SK-N-SH treated with all-trans-retinoic acid at 6 μM for 48 hours (cell line): ENCODE data around the gene TTLL10.

Experiments used
- ATAC-seq: fragments of 200-7000 bp; cut with Tn5 transposase; 3 replicates; pipeline ENCODE4 v1.9.1; 2020; ENCODE audit warnings: mild to moderate bottlenecking, moderate library complexity
- ARNTL ChIP-seq: fragments of 450-650 bp; formaldehyde crosslinking; IDR thresholded peaks from 2 replicates; pipeline ENCODE4 v1.5.0; 2020; ENCODE audit warnings: low read depth, mild to moderate bottlenecking, moderate library complexity, borderline replicate concordance
- BACH2 ChIP-seq: fragments of 250-450 bp; sonication (Bioruptor Pico); IDR thresholded peaks from 2 replicates; pipeline ENCODE4 v1.9.0; 2021; ENCODE audit warnings: mild to moderate bottlenecking, borderline replicate concordance
- CSDC2 ChIP-seq: fragments of 250-450 bp; sonication (Bioruptor Pico); IDR thresholded peaks from 2 replicates; pipeline ENCODE4 v1.5.0; 2020; ENCODE audit warnings: mild to moderate bottlenecking, moderate library complexity
- GLIS3 ChIP-seq: fragments of 250-450 bp; sonication (Bioruptor Pico); IDR thresholded peaks from 2 replicates; pipeline ENCODE4 v1.5.0; 2020; ENCODE audit warnings: mild to moderate bottlenecking, moderate library complexity
- ISL1 ChIP-seq: fragments of 250-450 bp; sonication (Bioruptor Pico); IDR thresholded peaks from 2 replicates; pipeline ENCODE4 v2.1.2; 2022; ENCODE audit warnings: mild to moderate bottlenecking, moderate library complexity
- PPARA ChIP-seq: fragments of 250-450 bp; sonication (Bioruptor Pico); IDR thresholded peaks from 2 replicates; pipeline ENCODE4 v1.5.0; 2020; ENCODE audit warnings: mild to moderate bottlenecking, borderline replicate concordance
- RARB ChIP-seq: fragments of 250-450 bp; sonication (Bioruptor Pico); IDR thresholded peaks from 2 replicates; pipeline ENCODE4 v1.8.0; 2021; ENCODE audit warnings: mild to moderate bottlenecking, moderate library complexity
- TOX ChIP-seq: fragments of 250-450 bp; sonication (Bioruptor Pico); IDR thresholded peaks from 2 replicates; pipeline ENCODE4 v1.8.0; 2021; ENCODE audit warnings: mild to moderate bottlenecking, moderate library complexity, borderline replicate concordance
- ZC3H10 ChIP-seq: fragments of 250-450 bp; sonication (Bioruptor Pico); IDR thresholded peaks from 2 replicates; pipeline ENCODE4 v1.5.1; 2021; ENCODE audit warnings: mild to moderate bottlenecking, moderate library complexity
- ZFP3 ChIP-seq: fragments of 250-450 bp; sonication (Bioruptor Pico); IDR thresholded peaks from 2 replicates; pipeline ENCODE4 v1.5.0; 2020; ENCODE audit warnings: mild to moderate bottlenecking, moderate library complexity
- ZFP30 ChIP-seq: fragments of 450-650 bp; formaldehyde crosslinking; IDR thresholded peaks from 2 replicates; pipeline ENCODE4 v1.5.0; 2022; ENCODE audit warnings: mild to moderate bottlenecking, moderate library complexity
- ZNF70 ChIP-seq: fragments of 450-650 bp; formaldehyde crosslinking; IDR thresholded peaks from 2 replicates; pipeline ENCODE4 v1.5.0; 2020; ENCODE audit warnings: mild to moderate bottlenecking, moderate library complexity
- ZNF8 ChIP-seq: fragments of 450-650 bp; formaldehyde crosslinking; IDR thresholded peaks from 2 replicates; pipeline ENCODE4 v1.5.0; 2020; ENCODE audit warnings: mild to moderate bottlenecking, moderate library complexity
- TF ChIP-seq, protein P1 (sequence below): fragments of 250-450 bp; sonication (Bioruptor Pico); IDR thresholded peaks from 2 replicates; pipeline ENCODE4 v1.8.0; 2021; ENCODE audit warnings: low read depth, mild to moderate bottlenecking, moderate library complexity, borderline replicate concordance
- TF ChIP-seq, protein P2 (sequence below): fragments of 250-450 bp; sonication (Bioruptor Pico); IDR thresholded peaks from 2 replicates; pipeline ENCODE4 v1.5.1; 2020; ENCODE audit warnings: low read depth, mild to moderate bottlenecking, moderate library complexity
- TF ChIP-seq, protein P3 (sequence below): fragments of 250-450 bp; sonication (Bioruptor Pico); IDR thresholded peaks from 2 replicates; pipeline ENCODE4 v1.5.0; 2020; ENCODE audit warnings: mild to moderate bottlenecking, moderate library complexity

The TTLL10 gene

DNA sequence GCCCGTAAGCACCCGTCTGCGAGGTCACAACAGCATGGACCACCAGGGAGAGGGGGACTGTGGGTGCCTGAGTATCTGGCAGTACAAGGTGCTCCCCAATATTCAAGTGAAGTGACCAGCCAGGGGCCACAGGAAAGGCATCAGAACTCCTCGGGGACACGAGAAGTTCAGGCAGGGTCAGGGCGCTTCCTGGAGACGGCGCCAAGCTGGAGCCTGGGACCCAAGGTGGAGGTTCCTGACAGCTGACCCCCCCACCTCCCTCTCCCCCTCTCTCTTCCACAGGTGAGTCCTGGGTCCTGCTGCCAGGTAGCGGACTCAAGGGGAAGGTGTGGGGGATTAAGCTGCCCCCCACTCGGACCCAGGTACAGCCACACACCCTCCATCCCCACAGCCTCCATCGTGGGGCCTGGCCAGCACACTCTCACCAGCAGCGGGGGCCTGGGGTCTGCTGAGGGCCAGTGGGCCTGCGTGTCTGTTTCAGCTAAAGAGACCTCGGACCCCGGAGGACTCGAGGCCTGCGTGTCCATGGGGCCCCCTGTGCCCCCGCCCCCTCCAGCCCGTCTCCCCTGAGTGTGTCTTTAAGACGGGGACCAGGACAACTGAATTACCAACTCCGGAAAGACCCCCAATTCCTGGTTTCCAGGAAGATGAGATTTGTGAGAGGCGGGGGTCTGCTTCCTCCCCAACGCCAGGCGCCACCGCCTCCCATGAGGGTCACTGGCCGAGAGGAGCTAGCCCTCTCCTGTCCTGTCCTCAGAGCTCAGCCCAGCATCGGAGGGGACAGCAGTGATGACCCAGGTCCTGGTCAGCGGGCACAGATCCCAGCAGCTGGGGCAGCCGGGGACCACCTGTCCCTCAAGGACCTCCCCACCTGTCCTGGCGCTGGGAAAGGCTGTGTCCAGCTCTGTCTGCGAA is 26.5 kb downstream of the TTLL10 start:
- ATAC-seq = no peak

DNA sequence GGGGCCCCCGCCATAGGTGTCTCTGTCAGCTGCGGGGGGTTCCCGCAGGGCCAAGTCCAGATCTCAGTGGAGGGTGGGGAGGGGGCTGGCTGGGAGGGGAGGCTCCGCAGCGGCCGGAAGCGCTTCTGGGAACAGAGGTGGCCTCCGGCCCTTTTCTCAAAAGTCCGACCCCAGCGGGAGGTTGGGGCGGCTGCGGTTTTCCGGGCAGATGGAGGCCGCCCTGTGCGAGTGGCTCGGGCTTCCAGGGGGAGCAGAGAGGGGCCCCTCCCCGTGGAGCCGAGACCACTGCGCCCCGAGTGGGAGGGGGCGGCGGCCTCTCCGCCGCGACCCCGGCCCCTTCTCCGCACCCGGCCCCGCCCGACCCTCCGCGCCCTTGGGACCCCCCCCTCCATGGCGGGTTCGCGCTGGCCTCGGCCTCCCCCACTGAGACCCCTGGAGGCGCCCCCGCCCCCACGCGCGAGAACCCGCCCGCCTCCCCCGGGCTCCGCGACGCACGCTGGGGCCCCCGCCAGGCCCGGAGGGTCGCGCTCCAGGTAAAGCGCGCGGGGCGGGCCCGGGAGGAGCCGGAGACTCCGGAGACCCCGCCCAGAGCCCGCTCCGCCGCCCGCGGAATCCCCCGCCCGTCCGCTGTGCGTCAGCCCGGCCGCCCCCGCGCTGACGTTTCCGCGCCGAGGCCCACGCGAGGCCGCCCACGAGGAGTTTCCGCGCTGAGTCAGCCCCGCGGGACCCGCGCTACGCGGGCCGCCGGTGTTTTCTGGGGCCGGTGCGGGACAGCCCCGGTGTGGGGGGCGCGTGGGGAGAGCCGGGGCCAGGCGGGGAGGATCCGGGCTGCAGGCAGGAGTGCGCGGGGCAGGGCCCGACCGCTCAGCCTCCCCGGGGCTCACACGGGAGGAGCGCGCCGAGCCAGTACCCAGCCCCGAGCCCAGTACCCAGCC is 27.5 kb downstream of the TTLL10 start:
- TF ChIP-seq ZNF70 (CRISPR knock-in tag) = no peak
- no peak for TF ChIP-seq ZNF8 (CRISPR knock-in tag)
- TF ChIP-seq ZFP3 (CRISPR knock-in tag) = no peak
- no peak for TF ChIP-seq ISL1 (CRISPR knock-in tag)
- TF ChIP-seq, protein P1, sequence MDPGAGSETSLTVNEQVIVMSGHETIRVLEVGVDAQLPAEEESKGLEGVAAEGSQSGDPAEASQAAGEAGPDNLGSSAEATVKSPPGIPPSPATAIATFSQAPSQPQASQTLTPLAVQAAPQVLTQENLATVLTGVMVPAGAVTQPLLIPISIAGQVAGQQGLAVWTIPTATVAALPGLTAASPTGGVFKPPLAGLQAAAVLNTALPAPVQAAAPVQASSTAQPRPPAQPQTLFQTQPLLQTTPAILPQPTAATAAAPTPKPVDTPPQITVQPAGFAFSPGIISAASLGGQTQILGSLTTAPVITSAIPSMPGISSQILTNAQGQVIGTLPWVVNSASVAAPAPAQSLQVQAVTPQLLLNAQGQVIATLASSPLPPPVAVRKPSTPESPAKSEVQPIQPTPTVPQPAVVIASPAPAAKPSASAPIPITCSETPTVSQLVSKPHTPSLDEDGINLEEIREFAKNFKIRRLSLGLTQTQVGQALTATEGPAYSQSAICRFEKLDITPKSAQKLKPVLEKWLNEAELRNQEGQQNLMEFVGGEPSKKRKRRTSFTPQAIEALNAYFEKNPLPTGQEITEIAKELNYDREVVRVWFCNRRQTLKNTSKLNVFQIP (CRISPR knock-in tag) = no peak
- no peak for TF ChIP-seq PPARA
- TF ChIP-seq, protein P2, sequence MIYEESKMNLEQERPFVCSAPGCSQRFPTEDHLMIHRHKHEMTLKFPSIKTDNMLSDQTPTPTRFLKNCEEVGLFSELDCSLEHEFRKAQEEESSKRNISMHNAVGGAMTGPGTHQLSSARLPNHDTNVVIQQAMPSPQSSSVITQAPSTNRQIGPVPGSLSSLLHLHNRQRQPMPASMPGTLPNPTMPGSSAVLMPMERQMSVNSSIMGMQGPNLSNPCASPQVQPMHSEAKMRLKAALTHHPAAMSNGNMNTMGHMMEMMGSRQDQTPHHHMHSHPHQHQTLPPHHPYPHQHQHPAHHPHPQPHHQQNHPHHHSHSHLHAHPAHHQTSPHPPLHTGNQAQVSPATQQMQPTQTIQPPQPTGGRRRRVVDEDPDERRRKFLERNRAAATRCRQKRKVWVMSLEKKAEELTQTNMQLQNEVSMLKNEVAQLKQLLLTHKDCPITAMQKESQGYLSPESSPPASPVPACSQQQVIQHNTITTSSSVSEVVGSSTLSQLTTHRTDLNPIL (CRISPR knock-in tag) = no peak
- no peak for TF ChIP-seq GLIS3
- no peak for TF ChIP-seq ZC3H10 (CRISPR knock-in tag)
- no peak for TF ChIP-seq TOX
- no peak for TF ChIP-seq ZFP30 (CRISPR knock-in tag)
- no peak for TF ChIP-seq RARB
- no peak for TF ChIP-seq CSDC2
- no peak for TF ChIP-seq ARNTL (CRISPR knock-in tag)
- peak; percentile 27; the same call in 2 of the 3 replicates for ATAC-seq

More for the DNA sequence above, 26.5 kb downstream of the TTLL10 start:
- TF ChIP-seq PPARA (no peak), BACH2 (no peak), RARB (no peak), ZFP3 (CRISPR knock-in tag) (no peak), ZFP30 (CRISPR knock-in tag) (no peak), ZNF70 (CRISPR knock-in tag) (no peak)
- TF ChIP-seq, protein P2 (CRISPR knock-in tag) = no peak
- TF ChIP-seq, protein P3, sequence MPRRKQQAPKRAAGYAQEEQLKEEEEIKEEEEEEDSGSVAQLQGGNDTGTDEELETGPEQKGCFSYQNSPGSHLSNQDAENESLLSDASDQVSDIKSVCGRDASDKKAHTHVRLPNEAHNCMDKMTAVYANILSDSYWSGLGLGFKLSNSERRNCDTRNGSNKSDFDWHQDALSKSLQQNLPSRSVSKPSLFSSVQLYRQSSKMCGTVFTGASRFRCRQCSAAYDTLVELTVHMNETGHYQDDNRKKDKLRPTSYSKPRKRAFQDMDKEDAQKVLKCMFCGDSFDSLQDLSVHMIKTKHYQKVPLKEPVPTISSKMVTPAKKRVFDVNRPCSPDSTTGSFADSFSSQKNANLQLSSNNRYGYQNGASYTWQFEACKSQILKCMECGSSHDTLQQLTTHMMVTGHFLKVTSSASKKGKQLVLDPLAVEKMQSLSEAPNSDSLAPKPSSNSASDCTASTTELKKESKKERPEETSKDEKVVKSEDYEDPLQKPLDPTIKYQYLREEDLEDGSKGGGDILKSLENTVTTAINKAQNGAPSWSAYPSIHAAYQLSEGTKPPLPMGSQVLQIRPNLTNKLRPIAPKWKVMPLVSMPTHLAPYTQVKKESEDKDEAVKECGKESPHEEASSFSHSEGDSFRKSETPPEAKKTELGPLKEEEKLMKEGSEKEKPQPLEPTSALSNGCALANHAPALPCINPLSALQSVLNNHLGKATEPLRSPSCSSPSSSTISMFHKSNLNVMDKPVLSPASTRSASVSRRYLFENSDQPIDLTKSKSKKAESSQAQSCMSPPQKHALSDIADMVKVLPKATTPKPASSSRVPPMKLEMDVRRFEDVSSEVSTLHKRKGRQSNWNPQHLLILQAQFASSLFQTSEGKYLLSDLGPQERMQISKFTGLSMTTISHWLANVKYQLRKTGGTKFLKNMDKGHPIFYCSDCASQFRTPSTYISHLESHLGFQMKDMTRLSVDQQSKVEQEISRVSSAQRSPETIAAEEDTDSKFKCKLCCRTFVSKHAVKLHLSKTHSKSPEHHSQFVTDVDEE (CRISPR knock-in tag) = no peak

DNA sequence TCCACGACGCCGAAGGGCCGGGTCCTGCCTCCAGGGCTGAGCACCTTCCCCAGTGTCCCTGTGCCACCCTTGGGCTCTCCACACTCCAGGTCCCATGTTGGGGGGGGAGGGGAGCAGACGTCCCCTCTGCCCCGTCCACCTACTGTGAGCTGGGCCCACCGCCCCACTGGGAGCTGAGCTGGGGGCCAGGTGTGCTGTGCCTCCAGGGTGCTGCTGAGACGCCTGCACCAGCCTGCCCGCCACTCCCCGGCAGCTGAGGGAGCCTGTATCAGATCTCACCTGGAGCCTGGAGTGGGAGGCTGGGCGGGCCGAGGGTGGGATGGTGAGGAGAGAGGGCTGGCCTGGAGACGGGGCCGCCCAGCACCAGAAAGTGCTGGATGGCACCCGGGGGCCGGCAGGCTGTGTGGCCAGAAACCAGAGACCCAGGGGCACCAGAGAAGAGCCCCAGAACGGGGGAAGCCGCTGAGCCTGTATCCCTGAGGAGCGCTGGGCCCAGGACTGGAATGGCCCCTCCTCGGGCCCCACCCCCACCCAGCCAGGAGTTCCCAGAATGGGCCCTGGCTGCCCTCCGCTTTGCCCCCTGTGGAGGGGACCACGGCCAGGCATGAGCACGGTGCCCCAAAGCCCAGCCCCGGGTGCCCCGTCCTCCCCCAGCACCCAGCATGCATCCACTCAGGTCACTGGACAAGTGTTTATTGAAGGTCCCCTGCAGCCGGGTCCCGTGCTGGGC is 29.3 kb downstream of the TTLL10 start:
- ATAC-seq = no peak
- TF ChIP-seq, protein P1 (CRISPR knock-in tag) = no peak
